ENCODE results near the gene CHFR.
"Not testable (repeated sequence)": the region's sequence is repeated elsewhere in the genome, so short reads cannot be mapped to it uniquely, and the experiment has no call there.

Gene CHFR

DNA sequence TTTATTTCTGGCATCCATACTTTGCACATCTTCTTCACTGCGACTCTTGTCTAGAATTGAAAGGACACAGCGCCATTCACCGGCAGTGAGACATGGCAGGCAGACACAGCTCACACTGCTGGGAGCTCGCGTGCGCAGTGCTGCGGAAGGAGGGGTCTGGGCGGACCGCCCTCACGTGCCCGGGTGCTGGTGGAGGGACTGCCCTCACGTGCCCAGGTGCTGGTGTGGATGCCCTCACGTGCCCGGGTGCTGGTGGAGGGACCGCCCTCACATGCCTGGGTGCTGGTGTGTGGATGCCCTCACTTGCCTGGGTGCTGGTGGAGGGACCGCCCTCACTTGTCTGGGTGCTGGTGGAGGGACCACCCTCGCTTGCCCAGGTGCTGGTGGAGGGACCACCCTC, 30.8 kb downstream of the CHFR start:
- H3K4me3 Mint-ChIP-seq, result no peak overlapping the region
- peaks cover 96% of the 10 kb centered on the region for H3K36me3 Mint-ChIP-seq
- no peak for ATAC-seq
- H3K4me1 Mint-ChIP-seq, result no peaks in the 10 kb centered on the region
- no peak overlapping the region for H3K27ac Mint-ChIP-seq
- H3K9me3 Mint-ChIP-seq, result no peaks in the 10 kb centered on the region
- no peak for DNase-seq (ENCODE audit: low spot score in 2 of 2)

DNA sequence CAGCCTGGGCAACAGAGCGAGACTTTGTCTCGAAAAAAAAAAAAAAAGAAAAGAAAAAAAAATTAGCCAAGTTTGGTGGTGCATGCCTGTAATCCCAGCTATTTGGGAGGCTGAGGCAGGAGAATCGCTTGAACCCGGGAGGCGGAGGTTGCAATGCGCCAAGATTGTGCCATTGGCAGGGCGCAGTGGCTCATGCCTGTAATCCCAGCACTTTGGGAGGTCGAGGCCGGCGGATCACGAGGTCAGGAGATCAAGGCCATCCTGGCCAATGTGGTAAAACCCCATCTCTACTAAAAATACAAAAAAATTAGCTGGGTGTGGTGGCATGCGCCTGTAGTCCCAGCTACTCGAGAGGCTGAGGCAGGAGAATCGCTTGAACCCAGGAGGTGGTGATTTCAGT, 32.2 kb downstream of the CHFR start:
- H3K36me3 Mint-ChIP-seq, result peaks cover 96% of the 10 kb centered on the region
- not testable (repeated sequence) for DNase-seq (ENCODE audit: low spot score in 2 of 2); H3K4me3 Mint-ChIP-seq; H3K4me1 Mint-ChIP-seq; H3K9me3 Mint-ChIP-seq; ATAC-seq; H3K27ac Mint-ChIP-seq

DNA sequence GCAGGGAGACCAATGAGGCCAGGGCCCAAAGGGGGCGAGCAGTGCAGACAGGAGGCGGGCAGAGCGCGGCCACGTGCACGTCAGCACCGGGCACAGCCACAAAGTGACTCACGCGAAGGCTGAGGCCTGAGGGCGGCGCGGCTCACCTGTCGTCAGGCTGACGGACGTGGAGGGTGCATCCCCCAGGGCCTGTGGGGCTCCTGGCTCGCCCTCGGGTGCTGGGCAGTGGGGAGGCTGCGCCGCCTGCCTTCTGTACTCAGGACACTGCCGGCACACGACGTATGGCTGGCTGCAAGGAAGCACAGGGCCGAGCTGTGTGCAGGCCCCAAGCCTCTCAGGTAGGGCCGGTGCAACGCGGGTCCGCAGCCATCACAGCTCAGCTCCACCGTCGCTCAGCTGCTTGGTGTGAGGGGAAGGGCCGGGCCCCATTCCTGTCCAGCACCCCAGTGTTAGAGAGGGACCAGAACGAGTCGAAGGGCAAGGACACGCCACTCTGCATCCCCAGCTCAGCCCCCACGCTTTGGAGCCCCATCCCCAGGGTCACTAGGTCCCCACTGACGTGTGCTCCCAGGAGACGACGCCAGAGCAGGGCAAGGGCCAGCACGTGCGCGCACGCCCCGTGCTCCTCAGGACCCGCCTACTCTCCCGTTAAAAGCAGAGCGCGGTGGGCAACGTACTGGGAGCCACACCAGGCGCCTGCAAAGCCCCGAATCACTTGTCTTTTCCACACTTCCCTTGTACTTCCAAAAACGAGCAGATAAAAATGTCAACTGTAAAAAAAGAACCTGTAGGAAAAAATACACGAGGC, 33.9 kb downstream of the CHFR start:
- H3K36me3 Mint-ChIP-seq, result peaks cover 93% of the 10 kb centered on the region
- no peak overlapping the region for H3K27ac Mint-ChIP-seq
- no peaks in the 10 kb centered on the region for H3K9me3 Mint-ChIP-seq
- no peak overlapping the region for H3K4me3 Mint-ChIP-seq
- H3K4me1 Mint-ChIP-seq, result no peaks in the 10 kb centered on the region
- DNase-seq (ENCODE audit: low spot score in 2 of 2), result no peak
- ATAC-seq, result no peak

DNA sequence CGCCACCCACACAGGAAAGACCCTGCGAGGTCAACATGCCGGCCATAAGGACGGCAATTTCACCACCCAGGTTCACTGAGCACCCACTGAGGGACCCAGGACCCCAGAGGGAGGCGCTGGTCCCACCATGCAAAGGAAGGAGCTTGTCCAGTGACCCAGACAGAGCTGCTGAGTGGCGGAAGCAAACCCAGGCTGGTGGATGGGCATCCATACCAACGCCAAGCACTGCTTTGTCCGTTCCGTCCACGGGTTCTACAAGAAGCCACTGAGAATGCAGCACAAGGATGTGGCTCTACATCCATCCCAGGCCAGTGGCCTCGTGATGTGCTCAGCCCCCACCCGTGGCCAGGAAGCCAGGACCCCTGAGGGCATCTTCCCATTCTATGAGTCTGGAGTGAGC, 34.9 kb downstream of the CHFR start:
- Mint-ChIP-seq H3K27ac (no peak overlapping the region), H3K4me3 (no peak overlapping the region), H3K9me3 (no peaks in the 10 kb centered on the region), H3K4me1 (no peaks in the 10 kb centered on the region), H3K36me3 (peaks cover 93% of the 10 kb centered on the region)
- no peak for DNase-seq (ENCODE audit: low spot score in 2 of 2)
- ATAC-seq, result no peak

DNA sequence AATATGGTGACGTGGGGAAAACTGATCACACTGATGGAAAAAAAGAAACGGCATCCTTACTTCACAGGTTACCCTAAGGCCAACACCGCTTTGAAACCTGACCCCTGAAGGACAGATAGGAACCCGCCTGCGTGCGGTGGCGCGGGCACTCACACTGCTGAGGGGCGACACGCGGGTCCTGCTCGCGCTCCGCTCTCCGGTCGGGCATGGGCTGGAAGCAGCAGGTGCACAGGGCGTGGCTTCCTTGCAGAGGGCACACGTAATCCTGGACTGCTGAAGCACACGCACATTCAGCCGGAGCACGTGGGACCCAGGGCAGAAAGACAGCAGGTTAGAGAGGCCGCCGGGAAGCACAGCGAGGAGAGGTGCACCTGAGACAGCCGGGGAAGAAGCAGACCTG, 35.9 kb downstream of the CHFR start:
- no peaks in the 10 kb centered on the region for H3K9me3 Mint-ChIP-seq
- H3K36me3 Mint-ChIP-seq, result peaks cover 97% of the 10 kb centered on the region
- no peaks in the 10 kb centered on the region for H3K4me1 Mint-ChIP-seq
- H3K27ac Mint-ChIP-seq, result no peak overlapping the region
- no peak for ATAC-seq
- no peak for DNase-seq (ENCODE audit: low spot score in 2 of 2)
- H3K4me3 Mint-ChIP-seq, result no peak overlapping the region

- Mint-ChIP-seq H3K9me3 (no peaks in the 10 kb centered on the region), H3K27ac (no peak overlapping the region), H3K4me1 (no peaks in the 10 kb centered on the region), H3K36me3 (peaks cover 97% of the 10 kb centered on the region), H3K4me3 (no peak overlapping the region)
- no peak for DNase-seq (ENCODE audit: low spot score in 2 of 2)
- no peak for ATAC-seq
These were observed 37.1 kb downstream of the CHFR start for GRCh38 chr12:132850291-132850690.

DNA sequence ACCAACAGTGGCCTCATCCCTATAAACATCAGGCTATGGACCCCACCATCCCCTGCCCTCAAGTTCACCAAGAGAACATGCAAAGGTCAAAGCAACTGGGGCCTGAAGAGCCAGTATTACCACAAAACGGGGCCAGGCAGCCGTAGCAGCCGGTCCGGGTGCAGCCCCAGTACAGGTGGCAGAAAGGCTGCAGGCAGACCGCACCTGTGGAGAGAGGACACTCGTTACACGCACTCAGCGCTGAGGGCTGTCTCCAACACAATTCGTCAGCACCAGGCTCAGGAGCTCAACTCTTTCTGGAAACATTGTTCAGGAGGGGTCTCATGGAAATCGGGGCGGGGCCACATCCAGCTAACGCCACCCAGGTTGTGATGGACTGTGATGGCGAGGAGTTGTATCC, 38.9 kb downstream of the CHFR start:
- ATAC-seq (no peak), DNase-seq (ENCODE audit: low spot score in 2 of 2) (no peak)
- H3K4me1 Mint-ChIP-seq, result no peaks in the 10 kb centered on the region
- H3K9me3 Mint-ChIP-seq, result no peaks in the 10 kb centered on the region
- H3K4me3 Mint-ChIP-seq, result no peak overlapping the region
- H3K36me3 Mint-ChIP-seq, result peaks cover 97% of the 10 kb centered on the region
- no peak overlapping the region for H3K27ac Mint-ChIP-seq

GRCh38 chr12:132847363-132848356, 39.7 kb downstream of the CHFR start:
- Mint-ChIP-seq H3K36me3 (peaks cover 97% of the 10 kb centered on the region), H3K4me3 (no peak overlapping the region), H3K27ac (no peak overlapping the region), H3K4me1 (no peaks in the 10 kb centered on the region), H3K9me3 (no peaks in the 10 kb centered on the region)
- ATAC-seq (no peak), DNase-seq (ENCODE audit: low spot score in 2 of 2) (no peak)

GRCh38 chr12:132844681-132845080, 42.7 kb downstream of the CHFR start:
- peaks cover 97% of the 10 kb centered on the region for H3K36me3 Mint-ChIP-seq

DNA sequence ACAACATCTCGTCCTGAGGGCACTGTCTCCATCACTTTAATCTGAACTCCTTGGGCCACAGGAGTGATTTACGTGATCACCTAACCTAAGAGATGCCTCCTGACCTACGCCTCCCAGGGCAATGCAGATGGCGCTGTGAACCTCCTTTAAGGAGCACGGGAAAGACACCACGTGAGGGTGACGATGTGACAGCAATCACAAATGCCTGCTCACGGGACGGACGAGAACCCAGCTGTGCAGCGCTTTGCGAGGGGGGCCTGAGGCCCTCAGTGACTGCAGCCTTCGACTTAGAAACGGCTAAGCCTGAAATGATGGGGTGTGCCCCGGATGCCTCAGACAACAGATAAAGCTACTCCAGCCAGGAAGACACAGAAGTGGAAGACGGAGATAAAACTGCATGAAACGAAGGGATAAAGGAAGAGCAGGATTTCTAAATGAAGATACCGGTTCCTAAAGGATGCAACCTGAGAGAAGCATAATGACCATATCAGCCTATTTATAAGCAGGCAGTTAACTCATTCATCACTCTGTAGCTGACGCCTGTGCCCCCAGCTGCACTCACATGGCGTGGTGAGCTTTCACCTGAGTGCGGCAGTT, 44.9 kb downstream of the CHFR start:
- DNase-seq (ENCODE audit: low spot score in 2 of 2) (no peak), ATAC-seq (no peak)
- no peak overlapping the region for H3K4me3 Mint-ChIP-seq
- H3K36me3 Mint-ChIP-seq, result peaks cover 90% of the 10 kb centered on the region
- H3K9me3 Mint-ChIP-seq, result no peaks in the 10 kb centered on the region
- H3K4me1 Mint-ChIP-seq, result no peaks in the 10 kb centered on the region
- H3K27ac Mint-ChIP-seq, result no peak overlapping the region

More at GRCh38 chr12:132844681-132845080, 42.7 kb downstream of the CHFR start:
- not testable (repeated sequence) for H3K4me1 Mint-ChIP-seq; H3K27ac Mint-ChIP-seq; ATAC-seq; H3K9me3 Mint-ChIP-seq; H3K4me3 Mint-ChIP-seq; DNase-seq (ENCODE audit: low spot score in 2 of 2)

GRCh38 chr12:132841151-132841550, 46.3 kb downstream of the CHFR start:
- ATAC-seq, result no peak
- no peaks in the 10 kb centered on the region for H3K9me3 Mint-ChIP-seq
- peaks cover 84% of the 10 kb centered on the region for H3K36me3 Mint-ChIP-seq
- no peak for DNase-seq (ENCODE audit: low spot score in 2 of 2)
- H3K4me3 Mint-ChIP-seq, result no peak overlapping the region
- peaks cover 7% of the 10 kb centered on the region for H3K4me1 Mint-ChIP-seq
- no peak overlapping the region for H3K27ac Mint-ChIP-seq

DNA sequence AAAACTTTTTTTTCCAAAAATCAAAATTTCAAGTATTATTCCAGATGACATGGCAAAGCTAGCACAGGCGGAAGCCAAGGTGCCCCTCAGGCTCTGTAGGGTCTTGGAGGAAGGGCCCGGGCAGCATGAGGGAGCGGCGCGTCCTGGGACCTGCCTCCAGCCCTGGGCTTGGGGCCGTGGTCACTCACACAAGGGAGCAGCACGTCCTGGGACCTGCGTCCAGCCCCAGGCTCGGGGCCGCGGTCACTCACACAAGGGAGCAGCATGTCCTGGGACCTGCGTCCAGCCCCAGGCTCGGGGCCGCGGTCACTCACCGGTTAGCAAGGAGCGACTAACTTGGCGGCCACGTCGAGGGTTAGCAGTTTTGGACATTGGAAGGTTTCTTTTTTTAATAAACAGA, 46.9 kb downstream of the CHFR start:
- no peak for ATAC-seq
- no peak overlapping the region for H3K4me3 Mint-ChIP-seq
- no peak overlapping the region for H3K27ac Mint-ChIP-seq
- no peaks in the 10 kb centered on the region for H3K9me3 Mint-ChIP-seq
- H3K36me3 Mint-ChIP-seq, result peaks cover 78% of the 10 kb centered on the region
- peaks cover 7% of the 10 kb centered on the region for H3K4me1 Mint-ChIP-seq
- DNase-seq (ENCODE audit: low spot score in 2 of 2), result no peak

DNA sequence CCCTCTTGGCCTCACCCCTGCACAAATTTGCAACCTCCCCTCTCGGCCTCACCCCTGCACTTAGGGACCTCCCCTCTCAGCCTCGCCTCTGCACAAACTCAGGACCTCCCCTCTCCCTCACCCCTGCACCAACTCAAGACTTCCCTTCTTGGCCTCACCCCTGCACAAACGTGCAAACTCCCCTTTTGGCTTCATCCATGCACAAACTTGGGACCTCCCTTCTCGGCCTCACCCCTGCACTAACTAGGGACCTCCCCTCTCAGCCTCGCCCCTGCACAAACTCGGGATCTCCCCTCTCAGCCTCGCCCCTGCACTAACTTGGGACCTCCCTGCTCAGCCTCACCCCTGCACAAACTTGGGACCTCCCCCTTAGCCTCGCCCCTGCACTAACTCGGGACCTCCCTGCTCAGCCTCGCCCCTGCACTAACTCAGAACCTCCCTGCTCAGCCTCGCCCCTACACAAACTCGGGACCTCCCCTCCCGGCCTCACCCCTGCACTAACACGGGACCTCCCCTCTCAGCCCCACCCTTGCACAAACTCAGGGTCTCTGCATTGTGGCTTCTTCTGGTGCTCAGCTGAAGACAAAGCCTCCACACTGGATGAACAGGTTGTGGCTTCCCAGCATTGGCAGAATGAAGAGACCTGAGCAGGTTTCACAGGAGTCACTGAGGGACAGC, 47.7 kb downstream of the CHFR start:
- Mint-ChIP-seq H3K27ac (no peak overlapping the region), H3K9me3 (no peaks in the 10 kb centered on the region), H3K4me3 (no peak overlapping the region), H3K4me1 (peaks cover 15% of the 10 kb centered on the region), H3K36me3 (peaks cover 77% of the 10 kb centered on the region)
- no peak for ATAC-seq
- DNase-seq (ENCODE audit: low spot score in 2 of 2), result no peak

DNA sequence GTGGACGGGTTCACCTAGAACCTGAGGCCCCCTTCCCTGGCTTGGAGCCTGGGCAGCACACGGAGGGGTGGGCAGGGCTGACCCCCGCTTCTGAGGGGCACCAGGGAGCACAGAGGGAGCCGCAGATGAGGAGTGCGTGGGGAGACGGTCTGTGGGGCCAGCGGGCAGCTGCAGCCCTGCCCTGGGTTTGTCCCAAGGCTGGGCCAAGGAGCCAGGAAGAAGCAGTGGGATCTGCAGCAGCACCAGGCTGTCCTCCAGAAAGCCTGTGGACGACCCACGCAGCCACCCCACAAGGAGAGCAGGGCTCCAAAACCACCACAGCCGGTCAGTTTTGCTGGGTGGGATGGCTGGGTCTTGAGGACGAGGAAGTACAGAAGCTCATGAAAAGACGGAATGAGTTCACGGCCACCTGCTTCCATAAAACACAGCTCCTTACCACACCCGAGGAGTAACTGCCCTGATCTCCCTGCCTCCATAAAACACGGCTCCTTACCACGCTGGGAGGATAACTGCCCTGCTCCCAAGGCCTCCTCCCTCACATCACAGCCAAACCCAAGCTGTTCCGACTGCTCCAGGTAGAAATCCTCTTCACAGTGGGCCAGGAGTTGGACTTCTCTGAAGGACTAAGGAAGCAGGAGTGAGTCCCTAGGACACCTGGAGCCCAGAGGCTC, 48.9 kb downstream of the CHFR start:
- ATAC-seq, result no peak
- Mint-ChIP-seq H3K4me3 (no peak overlapping the region), H3K4me1 (peaks cover 26% of the 10 kb centered on the region), H3K27ac (peak overlapping the region; percentile 26), H3K9me3 (no peaks in the 10 kb centered on the region), H3K36me3 (peaks cover 70% of the 10 kb centered on the region)
- DNase-seq (ENCODE audit: low spot score in 2 of 2), result no peak

All from stimulated activated effector memory CD8-positive, alpha-beta T cell treated with anti-CD3 and anti-CD28 coated beads, Interleukin-12 subunit alpha, Interleukin-12 subunit beta, amount 100 ng/mL, for 72 hours (primary cell).